GM12801 (cell line): ENCODE data around the gene FAM184B.

Source experiments
- TF ChIP-seq, protein P1 (sequence below): IDR thresholded peaks from one replicate; pipeline ENCODE4 v1.5.1; 2011; ENCODE audit warnings: control low read depth; ENCODE audit not compliant: insufficient read length; ENCODE audit errors: extremely low read depth

FAM184B gene

DNA sequence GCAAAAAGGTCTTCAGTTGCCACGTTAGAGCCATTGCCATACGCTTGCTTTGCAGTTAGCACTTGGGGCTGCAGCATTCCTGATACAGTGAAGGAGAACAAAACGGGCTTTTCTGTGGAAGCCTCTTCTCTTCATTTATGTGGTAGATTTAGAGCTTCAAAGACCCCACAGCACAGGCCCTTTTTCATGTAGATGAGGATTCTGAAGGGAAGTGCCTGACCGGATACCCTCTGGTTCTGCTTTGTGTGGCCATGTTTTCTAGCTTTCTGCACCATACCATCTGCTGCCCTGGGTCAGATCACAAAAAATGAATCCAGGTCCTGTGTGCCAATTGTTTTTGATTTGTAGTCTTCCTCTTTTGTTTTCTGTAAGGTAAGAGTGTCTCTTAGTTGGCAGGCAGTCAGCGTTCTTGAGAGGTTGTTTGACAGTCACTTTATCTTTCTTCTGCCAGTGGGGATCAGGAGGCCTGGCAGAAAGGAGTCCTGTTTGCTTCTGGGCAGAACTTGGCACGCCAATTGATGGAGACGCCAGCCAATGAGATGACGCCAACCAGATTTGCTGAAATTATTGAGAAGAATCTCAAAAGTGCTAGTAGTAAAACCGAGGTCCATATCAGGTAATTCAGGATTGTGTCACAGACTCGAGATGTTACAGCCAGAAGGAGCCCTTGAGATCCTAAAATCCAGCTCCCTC lies 196.8 kb downstream of the FAM184B start:
- TF ChIP-seq, protein P1, sequence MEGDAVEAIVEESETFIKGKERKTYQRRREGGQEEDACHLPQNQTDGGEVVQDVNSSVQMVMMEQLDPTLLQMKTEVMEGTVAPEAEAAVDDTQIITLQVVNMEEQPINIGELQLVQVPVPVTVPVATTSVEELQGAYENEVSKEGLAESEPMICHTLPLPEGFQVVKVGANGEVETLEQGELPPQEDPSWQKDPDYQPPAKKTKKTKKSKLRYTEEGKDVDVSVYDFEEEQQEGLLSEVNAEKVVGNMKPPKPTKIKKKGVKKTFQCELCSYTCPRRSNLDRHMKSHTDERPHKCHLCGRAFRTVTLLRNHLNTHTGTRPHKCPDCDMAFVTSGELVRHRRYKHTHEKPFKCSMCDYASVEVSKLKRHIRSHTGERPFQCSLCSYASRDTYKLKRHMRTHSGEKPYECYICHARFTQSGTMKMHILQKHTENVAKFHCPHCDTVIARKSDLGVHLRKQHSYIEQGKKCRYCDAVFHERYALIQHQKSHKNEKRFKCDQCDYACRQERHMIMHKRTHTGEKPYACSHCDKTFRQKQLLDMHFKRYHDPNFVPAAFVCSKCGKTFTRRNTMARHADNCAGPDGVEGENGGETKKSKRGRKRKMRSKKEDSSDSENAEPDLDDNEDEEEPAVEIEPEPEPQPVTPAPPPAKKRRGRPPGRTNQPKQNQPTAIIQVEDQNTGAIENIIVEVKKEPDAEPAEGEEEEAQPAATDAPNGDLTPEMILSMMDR: no peak

DNA sequence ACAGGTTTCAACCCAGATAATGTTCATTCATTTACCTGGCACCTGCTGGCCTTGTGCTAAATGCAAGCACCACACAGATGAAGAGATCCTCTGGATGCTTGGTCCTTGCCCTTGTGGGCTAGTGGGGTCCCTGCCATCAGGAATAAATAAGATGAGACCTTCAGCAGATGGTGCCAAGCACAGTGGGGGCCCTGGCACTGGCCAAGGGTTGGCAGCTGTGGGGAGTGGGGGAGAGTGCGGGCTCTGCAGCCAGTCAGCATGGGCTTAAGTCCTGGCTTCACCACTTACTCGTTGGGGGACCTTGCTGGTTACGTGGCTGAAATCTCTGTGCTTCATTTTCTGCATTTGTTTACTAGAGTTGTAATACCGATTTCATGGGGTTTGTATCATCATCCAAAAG lies 197.5 kb downstream of the FAM184B start:
- TF ChIP-seq, protein P1: no peak

DNA sequence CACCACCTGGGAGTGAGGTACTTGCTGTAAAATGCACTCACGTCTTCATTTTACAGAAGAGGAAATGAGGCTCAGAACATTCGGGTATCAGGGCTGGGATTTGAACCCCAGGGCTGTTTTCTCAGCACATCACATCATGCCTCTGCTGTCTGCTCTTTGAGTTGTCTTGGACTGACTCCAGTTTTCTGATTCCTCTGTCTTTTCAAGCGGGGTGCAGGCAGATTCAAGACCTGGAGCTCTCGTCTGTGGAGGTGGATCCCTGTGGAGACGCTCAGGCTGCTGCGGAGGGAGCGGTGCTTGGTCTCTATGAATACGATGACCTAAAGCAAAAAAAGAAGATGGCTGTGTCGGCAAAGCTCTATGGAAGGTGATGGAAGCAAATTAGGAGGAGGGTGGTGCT lies 198.1 kb downstream of the FAM184B start:
- TF ChIP-seq, protein P1: no peak

DNA sequence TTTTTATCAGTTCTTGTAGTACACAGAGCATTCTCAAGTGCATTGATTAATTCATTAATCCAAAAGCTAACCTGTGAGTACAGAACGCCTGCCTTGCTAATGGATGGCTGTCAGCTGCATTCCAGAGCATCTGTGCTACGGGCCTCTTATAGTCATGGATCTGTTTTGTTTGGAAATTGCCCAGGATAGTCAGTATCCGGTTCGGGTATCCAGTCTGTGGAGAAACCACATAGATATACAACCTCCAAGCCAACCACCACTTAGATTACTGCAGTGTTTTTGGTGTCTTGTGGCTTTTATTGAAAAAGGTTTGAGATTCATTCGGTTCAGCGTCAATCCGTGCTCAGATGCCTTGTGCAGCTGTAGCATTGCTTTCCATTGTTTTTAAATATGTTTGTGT lies 200.5 kb downstream of the FAM184B start:
- TF ChIP-seq, protein P1: no peak
